ENCODE results near the gene SRPK2.
"Not testable (repeated sequence)": the region's sequence is repeated elsewhere in the genome, so short reads cannot be mapped to it uniquely, and the experiment has no call there.

The SRPK2 gene

GRCh38 chr7:105215821-105216220 lies 172.9 kb downstream of the SRPK2 start:
- DNase-seq = no peak

- DNase-seq = no peak
These were observed 173.5 kb downstream of the SRPK2 start for GRCh38 chr7:105215182-105215581.

- no peak for DNase-seq
These were observed 175.1 kb downstream of the SRPK2 start for GRCh38 chr7:105213611-105214010.

GRCh38 chr7:105212212-105212611 lies 176.5 kb downstream of the SRPK2 start:
- no peak for DNase-seq

DNA sequence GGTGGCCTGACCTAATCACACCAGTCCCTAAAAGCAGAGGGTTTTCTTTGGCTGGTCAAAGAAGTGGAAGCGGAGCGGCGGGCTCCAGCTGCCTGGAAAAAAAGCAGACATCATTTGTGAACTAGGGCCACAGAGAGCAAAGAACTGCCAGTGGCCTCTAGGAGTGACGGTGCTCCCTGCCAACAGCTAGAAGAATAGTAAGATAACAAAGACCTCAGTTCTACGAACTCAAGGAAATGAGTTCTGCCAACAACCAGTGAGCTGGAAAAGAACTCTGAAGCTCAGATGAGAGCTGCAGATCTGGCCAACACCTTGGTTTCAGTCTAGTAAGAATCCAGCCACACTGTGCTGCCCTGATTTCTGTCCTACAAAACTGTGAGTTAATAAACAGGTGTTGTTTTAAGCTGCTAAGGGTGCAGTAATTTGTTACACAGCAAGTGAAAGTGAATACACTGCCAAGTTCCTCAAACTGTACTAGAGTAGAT lies 178.0 kb downstream of the SRPK2 start:
- no peak for DNase-seq

DNA sequence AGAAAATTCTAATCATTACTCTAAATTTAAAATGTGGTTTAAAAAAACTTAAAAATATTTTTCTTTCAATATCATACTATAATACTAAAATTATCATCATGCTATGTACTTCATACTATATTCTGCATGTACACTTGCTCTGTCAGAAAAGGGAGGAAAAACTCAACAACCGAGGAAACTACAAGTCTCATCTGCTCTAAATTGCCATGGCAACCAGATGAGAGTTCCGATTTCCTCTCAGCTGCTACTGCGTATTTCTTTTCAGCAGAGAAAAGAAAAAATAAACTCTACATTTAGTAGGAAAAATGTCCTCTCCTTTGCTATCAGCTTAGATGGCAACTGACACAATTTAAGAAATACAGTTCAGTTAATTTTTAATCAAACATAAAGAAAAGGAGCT lies 178.9 kb downstream of the SRPK2 start:
- DNase-seq = no peak

DNA sequence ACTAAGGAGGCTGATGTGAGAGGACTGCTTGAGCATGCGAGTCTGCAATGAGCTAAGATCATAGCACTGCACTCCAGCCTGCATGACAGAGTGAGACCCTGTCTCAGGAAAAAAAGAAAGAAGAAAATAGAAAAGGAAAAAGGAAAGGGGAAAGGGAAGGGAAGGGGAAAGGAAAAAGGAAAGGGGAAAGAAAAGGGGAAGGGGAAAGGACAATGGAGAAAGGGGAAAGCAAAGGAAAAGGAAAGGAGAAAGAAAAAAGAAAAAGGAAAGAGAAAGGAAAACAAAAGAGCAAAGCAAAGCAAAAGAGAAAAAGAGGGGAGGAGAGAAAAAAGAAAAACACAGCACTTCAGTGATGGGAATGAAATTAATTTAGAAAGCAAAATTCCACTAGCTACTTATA lies 179.3 kb downstream of the SRPK2 start:
- no peak for DNase-seq

DNA sequence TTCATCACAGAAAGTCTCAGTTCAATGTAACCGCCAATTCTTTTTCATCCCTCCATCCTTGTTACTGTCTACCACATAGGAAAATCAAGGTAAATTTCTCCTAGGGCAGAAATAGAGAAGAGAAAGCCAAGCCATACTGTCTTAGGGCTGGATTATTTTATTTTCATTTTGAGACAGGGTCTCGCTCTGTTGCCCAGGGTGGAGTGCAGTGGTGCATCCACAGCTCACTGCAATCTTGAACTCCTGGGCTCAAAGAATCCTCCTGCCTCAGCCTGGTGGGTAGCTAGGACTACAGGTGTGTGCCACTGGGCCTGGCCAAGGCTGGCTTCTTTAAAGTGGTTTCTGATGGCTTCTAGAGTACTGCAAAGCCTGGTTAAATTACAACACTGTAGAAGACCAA lies 181.7 kb downstream of the SRPK2 start:
- no peak for DNase-seq

GRCh38 chr7:105205592-105206237 lies 183.0 kb downstream of the SRPK2 start:
- peak; percentile 56 for DNase-seq

- DNase-seq = no peak
These were observed 183.8 kb downstream of the SRPK2 start for GRCh38 chr7:105204953-105205352.

DNA sequence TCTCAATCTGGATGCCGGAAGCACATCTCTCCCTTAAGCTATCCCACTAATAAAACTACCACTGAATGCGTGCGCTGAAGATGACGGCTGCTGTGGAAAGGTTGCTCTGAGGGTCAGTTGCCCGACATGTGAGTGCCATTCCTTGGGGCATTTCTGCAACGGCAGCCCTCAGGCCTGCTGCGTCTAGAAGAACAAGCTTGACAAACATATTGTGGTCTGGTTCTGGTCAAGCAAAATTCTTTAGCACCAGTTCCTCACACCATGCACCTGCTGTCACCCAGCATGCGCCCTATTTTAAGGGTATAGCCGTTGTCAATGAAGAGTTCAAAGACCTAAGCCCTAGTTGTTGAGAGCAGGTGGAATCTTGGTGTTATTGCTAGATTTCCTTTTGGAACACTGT lies 184.2 kb downstream of the SRPK2 start:
- DNase-seq = no peak

GRCh38 chr7:105202616-105203015 lies 186.1 kb downstream of the SRPK2 start:
- no peak for DNase-seq

DNA sequence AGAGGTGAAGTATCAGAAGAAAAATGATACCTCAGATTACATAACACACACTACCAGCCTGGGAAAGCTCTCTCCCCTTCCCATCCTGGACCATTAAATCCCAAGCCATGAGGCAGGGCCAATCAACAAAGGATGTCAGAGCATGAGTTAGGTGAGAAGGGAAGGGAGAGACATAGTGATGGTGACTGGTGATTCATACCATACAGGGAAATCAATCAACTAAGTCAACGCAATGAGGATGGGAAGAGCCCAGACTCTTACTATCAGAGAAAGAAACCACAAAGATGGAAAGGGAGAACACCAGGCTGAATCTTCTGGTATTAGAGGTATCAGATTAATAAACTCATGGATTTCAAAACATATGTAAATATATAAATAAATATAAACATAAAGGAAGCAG lies 189.3 kb downstream of the SRPK2 start:
- no peak for DNase-seq

- no peak for DNase-seq
These were observed 190.5 kb downstream of the SRPK2 start for GRCh38 chr7:105198223-105198622.

DNA sequence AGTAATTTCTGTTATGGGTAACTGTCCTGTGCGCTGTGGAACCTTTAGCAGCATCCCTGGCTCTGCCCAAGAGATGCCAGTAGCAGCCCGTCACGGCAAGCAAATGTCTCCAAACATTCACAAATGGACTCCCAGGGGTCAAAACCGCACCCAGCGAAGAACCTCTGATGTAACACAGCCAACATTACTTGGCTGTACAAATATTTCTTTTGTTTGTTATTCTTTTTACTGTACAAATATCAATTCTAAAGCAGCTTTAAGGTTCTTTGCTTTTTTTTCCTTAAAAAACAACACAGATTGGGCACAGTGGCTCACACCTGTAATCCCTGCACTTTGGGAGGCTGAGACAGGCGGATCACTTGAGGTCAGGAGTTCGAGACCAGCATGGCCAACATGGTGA lies 192.2 kb downstream of the SRPK2 start:
- no peak for DNase-seq

DNA sequence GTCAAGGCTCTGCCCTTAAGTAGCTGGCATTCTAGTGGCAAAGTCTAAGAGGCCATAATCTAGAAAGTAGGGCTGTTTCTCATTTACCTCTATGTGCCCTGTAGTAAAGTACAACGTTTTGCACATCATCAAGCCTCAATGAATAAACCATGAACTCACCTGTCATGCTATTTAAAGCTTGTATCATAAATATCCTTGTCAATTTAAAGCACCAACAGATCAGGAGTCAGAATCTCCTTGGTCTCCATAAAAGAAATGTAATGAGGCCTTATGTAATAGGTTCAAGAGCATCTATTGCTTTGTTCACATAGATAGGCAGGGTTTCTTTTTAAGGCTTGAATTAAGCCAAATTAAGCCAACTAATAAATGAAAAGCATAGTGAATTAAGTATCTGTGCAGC lies 192.8 kb downstream of the SRPK2 start:
- DNase-seq = no peak

DNA sequence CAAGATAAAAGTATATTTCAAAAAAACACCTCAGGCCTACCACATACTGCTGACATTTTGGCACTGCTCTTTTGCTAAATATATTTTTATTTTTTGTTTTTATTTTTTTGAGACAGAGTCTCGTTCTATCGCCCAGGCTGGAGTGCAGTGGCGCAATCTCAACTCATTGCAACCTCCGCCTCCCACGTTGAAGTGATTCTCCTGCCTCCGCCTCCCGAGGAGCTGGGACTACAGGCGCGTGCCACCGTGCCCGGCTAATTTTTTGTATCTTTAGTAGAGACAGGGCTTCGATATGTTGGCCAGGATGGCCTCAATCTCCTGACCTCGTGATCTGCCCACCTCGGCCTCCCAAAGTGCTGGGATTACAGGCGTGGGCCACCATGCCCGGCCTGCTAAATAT lies 193.8 kb downstream of the SRPK2 start:
- not testable (repeated sequence) for DNase-seq

DNA sequence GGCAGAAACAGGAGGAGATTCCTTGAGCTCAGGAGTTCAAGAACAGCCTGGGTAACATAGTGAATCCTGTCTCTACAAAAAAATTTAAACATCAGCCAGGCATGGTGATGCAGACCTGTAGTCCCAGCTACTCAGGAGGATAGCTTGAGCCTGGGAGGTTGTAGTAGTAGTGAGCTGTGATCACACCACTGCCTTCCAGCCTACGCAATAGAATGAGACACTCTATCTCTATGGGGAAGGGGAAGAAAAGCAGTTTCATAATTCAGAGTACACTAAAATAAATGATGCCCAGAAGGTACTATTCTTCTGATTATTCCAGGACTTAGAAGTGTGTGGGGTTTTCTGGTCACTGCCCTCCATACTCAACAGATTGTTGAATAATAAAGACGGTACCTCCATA lies 197.4 kb downstream of the SRPK2 start:
- no peak for DNase-seq

DNA sequence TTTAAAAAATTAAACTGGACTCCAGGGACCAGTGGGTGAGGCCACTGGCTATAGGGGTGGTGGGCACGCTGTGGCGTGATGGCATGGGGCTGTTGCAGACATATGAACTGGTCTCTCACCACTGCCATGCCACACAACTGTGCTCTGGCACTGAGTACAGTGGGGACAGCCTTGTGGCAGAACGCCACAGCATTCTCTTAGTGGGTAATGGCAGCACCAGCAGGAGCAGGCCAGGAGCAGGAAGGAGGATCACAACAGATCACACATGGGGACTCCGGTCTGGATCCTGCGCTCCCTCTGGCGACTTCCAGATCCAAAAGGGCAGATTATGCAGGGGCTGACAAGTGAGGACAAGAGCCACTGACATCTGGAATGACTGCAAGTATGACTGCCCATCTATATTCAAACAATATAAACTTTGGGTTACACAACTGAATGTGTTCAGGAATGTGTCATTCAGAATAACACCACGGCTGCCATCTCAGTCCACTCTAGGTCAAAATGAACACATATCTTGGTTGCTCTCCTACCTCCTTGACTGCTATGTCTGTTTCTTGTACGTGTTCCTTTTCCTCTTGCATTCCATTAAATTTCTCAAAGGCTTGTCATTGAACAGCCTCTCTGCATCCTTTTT lies 198.7 kb downstream of the SRPK2 start:
- no peak for DNase-seq

DNA sequence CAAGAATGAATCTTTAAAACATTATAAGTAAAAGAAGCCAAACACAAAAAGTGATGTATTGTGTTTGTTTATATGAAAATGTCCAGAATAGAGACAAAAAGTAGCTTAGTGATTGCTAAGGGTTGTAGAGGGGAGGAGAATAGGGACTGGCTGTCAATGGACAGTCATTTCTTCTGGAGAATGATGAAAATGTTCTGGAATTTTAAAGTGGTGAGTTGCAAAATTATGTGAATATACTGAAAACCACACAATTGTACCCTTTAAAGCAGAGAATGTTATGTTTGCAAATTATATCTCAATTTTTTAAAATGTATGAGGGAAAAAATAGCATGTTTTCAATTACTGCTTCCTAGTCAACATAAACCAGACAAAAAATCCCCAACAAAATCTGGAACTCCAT lies 200.5 kb downstream of the SRPK2 start:
- DNase-seq = no peak

DNA sequence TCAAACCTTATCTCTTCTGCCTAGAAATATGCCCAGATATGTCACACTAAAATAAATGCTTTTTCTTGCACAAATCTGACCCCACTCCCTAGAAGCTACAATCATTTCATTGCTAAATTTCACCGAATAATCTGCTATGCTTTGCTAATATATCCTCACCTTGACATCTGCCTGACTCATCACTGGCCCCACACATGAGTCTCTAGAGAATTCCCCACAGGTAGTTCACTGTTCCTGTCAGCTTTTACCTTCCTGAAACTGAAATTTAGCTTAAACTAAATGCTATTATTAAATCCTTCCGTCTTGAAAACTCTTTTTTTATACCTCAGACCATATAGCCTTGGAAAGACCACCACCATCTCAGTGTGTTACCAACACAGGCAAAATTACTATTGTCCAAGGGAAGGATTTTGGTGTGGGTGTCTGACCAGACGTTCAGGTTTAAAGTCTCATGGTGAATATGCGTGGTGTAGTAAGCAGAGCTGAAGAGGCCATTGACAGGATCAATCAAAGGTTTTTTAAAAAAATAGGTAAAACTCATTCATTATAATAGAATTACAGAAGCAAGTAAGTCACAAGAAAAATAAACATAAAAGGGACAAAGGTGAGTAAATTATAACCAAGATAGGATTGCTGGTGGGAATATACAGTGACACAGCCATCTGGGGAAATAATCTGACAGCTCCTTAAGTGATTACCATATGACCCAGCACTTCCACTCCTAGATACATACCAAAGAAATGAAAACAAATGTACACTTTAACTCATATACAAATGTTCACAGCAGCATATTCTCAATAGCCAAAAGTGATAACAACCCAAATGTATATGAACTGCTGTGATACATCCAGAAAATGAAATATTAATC lies 201.2 kb downstream of the SRPK2 start:
- no peak for DNase-seq

DNA sequence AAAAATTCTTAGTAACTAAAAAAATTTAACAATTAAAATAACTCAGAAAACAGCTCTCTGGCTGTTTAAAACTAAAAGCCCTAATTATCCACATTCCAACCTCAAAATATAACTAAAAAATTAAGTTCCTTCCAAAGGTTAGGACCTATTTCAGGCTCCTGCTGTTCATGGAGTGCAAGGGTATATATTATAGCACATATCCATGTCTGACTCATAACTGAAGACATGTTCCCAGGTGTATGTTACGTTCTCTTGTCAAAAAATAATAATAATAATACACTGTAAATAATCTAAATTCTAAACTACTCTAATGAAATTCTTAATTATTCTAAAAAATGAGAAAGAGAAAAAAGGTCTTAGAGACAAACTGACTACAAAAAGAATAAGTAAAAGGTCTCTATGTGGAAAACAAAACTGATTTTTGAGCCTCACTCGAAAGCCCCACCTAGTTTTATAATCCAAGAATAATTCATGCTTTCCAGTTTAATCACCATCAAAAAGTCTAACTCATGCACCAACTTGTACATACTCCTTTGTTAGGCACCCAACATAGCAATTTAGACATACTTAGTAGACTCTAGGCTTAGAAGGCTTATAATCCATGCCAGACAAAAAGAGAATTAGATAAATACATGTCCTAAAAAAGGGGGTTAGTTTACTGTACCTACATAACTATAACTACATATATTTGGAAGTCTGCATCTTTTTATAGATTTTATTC lies 203.3 kb downstream of the SRPK2 start:
- no peak for DNase-seq

DNA sequence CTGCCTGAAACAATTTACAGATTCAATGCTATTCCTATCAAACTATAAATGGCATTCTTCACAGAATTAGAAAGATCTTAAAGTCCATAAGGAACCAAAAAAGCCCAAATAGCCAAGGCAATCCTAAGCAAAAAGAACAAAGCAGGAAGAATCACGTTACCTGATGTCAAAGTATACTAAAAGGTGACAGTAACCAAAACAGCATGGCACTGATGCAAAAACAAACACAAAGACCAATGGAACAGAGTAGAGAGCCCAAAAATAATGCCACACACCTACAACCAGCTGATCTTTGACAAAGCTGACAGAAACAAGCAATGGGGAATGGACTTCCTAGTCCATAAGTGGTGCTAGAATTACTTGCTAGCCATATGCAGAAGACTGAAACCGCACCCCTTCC lies 208.7 kb downstream of the SRPK2 start:
- DNase-seq = no peak

All from stimulated activated CD4-positive, alpha-beta T cell treated with anti-CD3 and anti-CD28 coated beads, Interleukin-15, amount 100 ng/mL, for 24 hours (primary cell).